HL-60 (cell line): ENCODE measurements around the gene DIS3L2.

Experiments used
- DNase-seq, 2 experiments: peaks; one replicate each; pipeline ENCODE4 v3.0.0-alpha.2; 2010 to 2020; ENCODE audit warnings: low read depth in 1 of 2, low spot score in 1 of 2
- H3K27ac ChIP-seq: fragments of 250-450 bp; sonication (Bioruptor Pico); replicated peaks from 2 replicates; pipeline ENCODE4 v1.5.1; 2020; ENCODE audit warnings: mild to moderate bottlenecking, moderate library complexity
- H3K27me3 ChIP-seq: fragments of 250-450 bp; sonication (Bioruptor Pico); 2 replicates; pipeline ENCODE4 v1.5.1; 2021; ENCODE audit warnings: mild to moderate bottlenecking, moderate library complexity; ENCODE audit not compliant: insufficient read depth, poor library complexity, severe bottlenecking
- H3K4me3 ChIP-seq: replicated peaks from 2 replicates; pipeline ENCODE4 v1.5.1; 2011; ENCODE audit warnings: mild to moderate bottlenecking, control low read depth, low read length; ENCODE audit not compliant: insufficient read depth
- GABPA ChIP-seq: IDR thresholded peaks from 2 replicates; pipeline ENCODE4 v1.6.1; 2012; ENCODE audit warnings: low read depth
- POLR2AphosphoS5 ChIP-seq: IDR thresholded peaks from 2 replicates; pipeline ENCODE4 v1.6.1; 2012; ENCODE audit warnings: low read depth
- SPI1 ChIP-seq: IDR thresholded peaks from 2 replicates; pipeline ENCODE4 v1.6.1; 2012; ENCODE audit warnings: low read depth, mild to moderate bottlenecking, borderline replicate concordance
- TF ChIP-seq, protein P1 (sequence below): IDR thresholded peaks from 2 replicates; pipeline ENCODE4 v1.6.1; 2012; ENCODE audit warnings: low read depth; ENCODE audit not compliant: insufficient replicate concordance
- TF ChIP-seq, protein P2 (sequence below): IDR thresholded peaks from one replicate; pipeline ENCODE4 v1.5.1; 2011; ENCODE audit warnings: low read length, control low read depth, inconsistent platforms; ENCODE audit not compliant: insufficient read depth

DIS3L2 gene

DNA sequence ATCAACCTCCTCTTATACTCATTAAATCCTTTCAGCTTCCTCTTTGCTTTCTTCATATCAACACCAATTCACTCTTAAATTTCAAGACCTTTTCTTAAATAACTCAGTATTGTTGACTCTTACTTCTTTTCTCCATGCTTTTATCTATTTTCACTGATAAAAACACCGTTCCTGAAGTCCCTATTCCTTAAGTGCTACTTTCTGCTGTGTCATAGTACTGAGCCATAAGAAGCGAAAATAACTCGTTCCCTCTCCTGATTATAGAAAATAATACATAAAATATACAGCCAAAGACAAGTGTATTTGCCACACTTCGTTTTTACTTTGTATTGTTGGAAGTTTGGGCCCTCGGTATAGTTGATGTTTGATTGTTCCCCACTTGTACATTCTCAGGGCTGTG is 181.0 kb downstream of the DIS3L2 start:
- Histone ChIP-seq H3K4me3 (no peak overlapping the region), H3K27me3 (no peaks in the 10 kb centered on the region), H3K27ac (no peak overlapping the region)
- TF ChIP-seq, protein P1, sequence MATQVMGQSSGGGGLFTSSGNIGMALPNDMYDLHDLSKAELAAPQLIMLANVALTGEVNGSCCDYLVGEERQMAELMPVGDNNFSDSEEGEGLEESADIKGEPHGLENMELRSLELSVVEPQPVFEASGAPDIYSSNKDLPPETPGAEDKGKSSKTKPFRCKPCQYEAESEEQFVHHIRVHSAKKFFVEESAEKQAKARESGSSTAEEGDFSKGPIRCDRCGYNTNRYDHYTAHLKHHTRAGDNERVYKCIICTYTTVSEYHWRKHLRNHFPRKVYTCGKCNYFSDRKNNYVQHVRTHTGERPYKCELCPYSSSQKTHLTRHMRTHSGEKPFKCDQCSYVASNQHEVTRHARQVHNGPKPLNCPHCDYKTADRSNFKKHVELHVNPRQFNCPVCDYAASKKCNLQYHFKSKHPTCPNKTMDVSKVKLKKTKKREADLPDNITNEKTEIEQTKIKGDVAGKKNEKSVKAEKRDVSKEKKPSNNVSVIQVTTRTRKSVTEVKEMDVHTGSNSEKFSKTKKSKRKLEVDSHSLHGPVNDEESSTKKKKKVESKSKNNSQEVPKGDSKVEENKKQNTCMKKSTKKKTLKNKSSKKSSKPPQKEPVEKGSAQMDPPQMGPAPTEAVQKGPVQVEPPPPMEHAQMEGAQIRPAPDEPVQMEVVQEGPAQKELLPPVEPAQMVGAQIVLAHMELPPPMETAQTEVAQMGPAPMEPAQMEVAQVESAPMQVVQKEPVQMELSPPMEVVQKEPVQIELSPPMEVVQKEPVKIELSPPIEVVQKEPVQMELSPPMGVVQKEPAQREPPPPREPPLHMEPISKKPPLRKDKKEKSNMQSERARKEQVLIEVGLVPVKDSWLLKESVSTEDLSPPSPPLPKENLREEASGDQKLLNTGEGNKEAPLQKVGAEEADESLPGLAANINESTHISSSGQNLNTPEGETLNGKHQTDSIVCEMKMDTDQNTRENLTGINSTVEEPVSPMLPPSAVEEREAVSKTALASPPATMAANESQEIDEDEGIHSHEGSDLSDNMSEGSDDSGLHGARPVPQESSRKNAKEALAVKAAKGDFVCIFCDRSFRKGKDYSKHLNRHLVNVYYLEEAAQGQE: no peak
- TF ChIP-seq, protein P2, sequence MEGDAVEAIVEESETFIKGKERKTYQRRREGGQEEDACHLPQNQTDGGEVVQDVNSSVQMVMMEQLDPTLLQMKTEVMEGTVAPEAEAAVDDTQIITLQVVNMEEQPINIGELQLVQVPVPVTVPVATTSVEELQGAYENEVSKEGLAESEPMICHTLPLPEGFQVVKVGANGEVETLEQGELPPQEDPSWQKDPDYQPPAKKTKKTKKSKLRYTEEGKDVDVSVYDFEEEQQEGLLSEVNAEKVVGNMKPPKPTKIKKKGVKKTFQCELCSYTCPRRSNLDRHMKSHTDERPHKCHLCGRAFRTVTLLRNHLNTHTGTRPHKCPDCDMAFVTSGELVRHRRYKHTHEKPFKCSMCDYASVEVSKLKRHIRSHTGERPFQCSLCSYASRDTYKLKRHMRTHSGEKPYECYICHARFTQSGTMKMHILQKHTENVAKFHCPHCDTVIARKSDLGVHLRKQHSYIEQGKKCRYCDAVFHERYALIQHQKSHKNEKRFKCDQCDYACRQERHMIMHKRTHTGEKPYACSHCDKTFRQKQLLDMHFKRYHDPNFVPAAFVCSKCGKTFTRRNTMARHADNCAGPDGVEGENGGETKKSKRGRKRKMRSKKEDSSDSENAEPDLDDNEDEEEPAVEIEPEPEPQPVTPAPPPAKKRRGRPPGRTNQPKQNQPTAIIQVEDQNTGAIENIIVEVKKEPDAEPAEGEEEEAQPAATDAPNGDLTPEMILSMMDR: no peak
- no peak for TF ChIP-seq POLR2AphosphoS5
- TF ChIP-seq GABPA: no peak
- TF ChIP-seq SPI1: no peak
- no peak for DNase-seq

DNA sequence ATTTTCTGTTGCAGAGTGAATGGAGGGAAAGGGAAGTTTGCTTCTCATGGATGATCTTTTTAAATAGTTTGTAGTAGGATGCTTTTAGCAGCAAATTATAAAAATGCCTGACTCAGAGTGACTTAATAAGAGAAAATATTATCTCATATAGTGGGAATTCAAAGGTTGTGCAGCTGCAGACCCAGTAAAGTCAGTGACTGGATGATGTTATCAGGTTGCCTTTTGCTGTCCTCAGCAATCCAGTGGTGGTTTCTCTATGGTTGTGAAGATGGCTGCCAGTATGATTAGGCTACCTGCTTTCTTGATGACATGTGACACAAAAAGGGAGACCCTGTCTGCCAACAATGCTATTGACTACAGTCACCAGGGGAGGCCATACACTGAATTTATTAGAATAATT is 184.8 kb downstream of the DIS3L2 start:
- no peak for TF ChIP-seq SPI1
- TF ChIP-seq, protein P1: no peak
- no peak for TF ChIP-seq POLR2AphosphoS5
- TF ChIP-seq, protein P2: no peak
- TF ChIP-seq GABPA: no peak
- Histone ChIP-seq H3K27ac (no peak overlapping the region), H3K27me3 (no peaks in the 10 kb centered on the region), H3K4me3 (no peak overlapping the region)
- no peak for DNase-seq

DNA sequence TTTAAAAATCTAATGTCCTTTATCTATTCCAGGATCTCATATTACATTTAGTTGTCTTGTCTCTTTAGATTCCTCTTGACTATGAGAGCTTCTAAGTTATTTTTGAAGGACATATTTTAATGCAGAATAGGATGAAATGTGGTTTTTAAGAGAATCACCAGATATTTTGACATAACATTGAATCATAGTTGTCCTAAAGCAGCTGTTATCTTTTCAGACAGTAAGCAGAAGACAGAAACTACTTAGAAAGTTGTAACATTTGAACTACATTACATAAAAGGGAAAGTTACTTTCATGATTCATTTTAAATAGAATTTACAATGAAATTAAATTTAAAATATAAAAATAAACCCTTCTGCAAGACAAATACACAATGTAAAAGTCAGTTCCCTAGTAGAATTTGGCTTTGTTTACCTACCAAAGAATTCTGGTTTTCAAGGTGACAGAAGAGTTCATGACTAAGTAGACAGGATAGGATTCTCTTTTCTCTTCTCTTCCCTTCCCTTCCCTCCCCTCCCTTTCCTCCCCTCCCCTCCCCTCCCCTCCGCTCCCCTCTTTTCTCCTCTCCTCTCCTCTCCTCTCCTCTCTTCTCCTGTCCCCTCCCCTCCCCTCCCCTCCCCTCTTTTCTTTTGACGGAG is 186.0 kb downstream of the DIS3L2 start:
- TF ChIP-seq, protein P2: no peak
- TF ChIP-seq GABPA (no peak), POLR2AphosphoS5 (no peak)
- TF ChIP-seq, protein P1: no peak
- no peak overlapping the region for H3K4me3 ChIP-seq
- no peaks in the 10 kb centered on the region for H3K27me3 ChIP-seq
- H3K27ac ChIP-seq: no peak overlapping the region
- no peak for DNase-seq
